SKM-1 treated with dmso at 0.1 percent for 144 hours (cell line): Measurements from ENCODE around the gene ASTN2.

Experiments used
- DNase-seq: peaks from one replicate; lab custom pipeline; 2025; ENCODE audit not compliant: unreplicated experiment; lab: John Stamatoyannopoulos, UW

Gene ASTN2

GRCh38 chr9:117029341-117029740, 385.5 kb downstream of the ASTN2 start:
- DNase-seq: no peak

DNA sequence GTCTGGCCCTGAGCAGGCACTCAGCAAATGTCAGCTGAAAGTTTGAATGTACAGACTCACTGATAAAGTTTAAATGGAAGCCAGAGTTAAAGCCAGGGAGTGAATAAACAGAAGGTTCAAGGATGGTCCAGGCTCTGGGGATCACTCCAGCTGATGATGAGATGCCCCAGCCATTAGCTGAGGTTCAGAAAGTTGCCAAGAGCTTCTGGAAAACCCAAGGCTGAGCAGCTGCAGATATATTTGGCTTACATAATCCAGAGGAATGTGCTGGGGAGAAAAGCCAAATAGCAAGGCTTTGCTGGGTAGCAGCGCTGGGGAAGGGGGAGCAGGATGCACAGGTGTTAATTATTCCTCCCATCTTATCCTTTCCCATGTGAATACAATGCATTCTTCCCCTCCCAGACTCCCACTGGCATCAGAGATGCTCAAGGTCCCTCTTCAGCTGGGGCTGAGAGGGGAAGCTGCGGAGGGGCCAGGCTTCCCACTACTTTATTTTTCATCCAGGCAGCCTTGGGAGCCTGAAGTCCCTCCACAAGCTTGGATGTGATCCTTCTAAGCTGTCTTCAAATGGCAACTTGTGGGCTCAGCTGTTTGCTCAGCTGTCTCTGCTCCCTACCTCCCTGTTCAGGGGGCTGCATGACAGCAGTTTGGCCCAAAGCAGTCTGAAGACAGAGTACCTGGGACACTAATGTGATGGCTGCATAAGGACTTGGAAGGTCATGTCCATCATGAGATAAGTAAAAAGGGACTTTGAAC, 386.6 kb downstream of the ASTN2 start:
- DNase-seq: no peak

- no peak for DNase-seq
These were observed 393.0 kb downstream of the ASTN2 start for GRCh38 chr9:117021906-117022305.

DNA sequence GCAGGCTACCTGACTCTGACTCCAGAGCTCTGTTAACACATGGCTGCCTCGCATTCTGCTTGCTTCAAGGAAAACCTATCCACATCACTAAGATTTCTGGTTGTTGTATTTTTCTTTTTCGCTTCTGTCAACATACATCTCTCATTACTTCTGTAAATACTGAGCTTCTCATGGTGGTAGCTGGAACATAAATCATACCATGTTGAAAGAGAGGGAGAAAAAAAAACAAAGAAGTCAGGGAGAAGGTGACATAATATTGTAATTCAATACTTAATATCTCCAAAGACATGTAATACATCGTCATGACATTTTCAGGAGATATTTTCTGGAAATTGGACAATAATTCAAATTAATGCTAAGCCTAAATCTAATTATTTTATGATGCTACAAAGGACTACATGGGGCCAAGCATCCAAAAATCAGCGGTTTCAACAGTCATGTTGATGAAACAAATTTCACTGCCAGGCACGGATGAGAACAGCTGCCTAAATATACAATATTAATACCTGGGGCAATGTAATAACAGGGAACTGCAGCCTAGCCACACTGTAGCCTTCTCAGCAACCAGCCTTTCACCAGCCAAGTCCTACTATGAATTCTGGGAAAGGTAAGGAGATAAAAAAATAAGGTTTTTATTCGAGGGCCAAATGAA, 395.8 kb downstream of the ASTN2 start:
- DNase-seq: no peak

- DNase-seq: no peak
These were observed 397.4 kb downstream of the ASTN2 start for GRCh38 chr9:117017414-117017985.

GRCh38 chr9:117014061-117014460, 400.8 kb downstream of the ASTN2 start:
- DNase-seq: no peak

DNA sequence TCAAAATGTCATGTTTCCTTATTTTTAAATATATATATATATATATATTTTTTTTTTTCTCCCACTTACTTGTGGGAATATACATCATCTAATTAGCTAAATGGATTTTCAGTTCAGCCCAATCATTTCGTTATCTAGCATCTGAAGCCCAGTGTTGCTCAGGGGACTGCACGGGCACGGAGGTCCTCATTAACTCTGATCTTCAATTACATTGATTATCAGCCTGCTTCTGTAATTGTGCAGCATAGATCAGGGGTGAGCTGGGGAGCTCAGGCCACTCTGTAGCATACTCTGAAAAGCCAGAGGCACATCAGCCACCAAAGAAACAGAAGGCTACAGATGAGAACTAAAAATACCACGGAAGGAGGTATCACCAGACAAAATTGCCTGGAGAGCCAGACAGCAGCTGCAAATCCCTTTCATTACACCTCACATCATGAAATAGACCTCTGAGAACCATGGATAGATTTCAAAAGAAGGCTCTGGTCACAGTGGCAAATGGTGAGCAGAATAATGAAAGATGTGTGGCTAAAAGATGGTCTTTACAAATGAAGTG, 401.3 kb downstream of the ASTN2 start:
- DNase-seq: no peak

DNA sequence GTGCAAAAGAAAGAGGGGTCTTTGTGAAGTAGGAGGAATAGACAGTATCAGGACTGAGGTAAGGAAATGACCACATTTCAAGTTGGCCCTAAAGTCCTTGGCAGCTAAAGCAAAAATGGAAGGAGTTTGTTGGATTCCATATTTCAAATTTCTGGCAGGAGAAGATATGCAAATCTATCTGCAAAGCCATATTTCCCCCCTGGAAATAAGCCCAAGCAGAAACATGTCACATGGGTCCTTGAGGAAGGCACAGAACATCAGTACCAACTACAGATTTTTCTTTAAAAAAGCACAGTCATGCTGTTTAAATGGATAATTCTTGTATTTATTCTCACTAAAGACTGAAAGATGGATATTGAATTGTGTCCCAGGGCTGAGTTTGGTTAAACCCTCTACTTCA, 404.8 kb downstream of the ASTN2 start:
- DNase-seq: no peak

- DNase-seq: no peak
These were observed 406.0 kb downstream of the ASTN2 start for GRCh38 chr9:117008876-117009275.

DNA sequence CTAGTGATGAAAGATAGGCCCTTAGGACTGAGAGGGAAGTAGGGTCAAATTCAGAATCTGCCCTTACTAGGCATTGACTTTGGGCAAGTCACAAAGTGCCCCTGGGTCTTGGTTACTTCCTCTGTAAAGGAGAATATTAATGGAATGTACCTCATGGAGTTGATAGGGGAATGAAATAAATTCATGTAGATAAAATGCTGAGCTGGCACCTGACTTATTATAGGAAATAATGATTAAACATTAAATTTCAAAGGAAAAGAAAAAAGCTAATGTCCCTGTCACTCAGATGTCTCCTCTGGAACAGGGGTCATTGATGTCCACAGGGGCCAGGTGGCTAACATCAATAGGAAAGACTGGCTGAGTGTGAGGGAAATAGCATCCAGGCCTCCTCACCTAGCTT, 406.4 kb downstream of the ASTN2 start:
- DNase-seq: no peak

GRCh38 chr9:117002686-117003085, 412.2 kb downstream of the ASTN2 start:
- no peak for DNase-seq

- no peak for DNase-seq
These were observed 414.0 kb downstream of the ASTN2 start for GRCh38 chr9:117000834-117001233.

GRCh38 chr9:117000196-117000723, 414.6 kb downstream of the ASTN2 start:
- no peak for DNase-seq

GRCh38 chr9:116998305-116998704, 416.6 kb downstream of the ASTN2 start:
- DNase-seq: no peak

DNA sequence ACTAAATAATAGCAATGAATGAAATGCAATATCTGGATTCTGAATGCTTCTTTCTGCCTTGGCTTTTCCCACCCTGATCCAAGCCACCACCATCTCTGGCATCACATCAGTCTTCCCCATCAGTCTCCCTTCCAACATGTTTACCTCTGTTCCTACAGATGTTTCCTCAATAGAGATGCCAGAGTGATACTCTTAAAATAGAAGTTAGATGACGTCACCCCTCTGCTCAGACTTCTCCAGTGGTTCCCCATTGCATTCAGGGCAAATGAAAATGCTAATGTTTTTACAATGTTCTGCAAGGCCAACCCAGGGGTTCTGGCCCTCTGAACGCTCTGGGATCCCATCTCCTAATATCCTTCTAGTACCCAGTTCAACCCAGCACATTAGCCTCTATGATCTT, 422.0 kb downstream of the ASTN2 start:
- no peak for DNase-seq

DNA sequence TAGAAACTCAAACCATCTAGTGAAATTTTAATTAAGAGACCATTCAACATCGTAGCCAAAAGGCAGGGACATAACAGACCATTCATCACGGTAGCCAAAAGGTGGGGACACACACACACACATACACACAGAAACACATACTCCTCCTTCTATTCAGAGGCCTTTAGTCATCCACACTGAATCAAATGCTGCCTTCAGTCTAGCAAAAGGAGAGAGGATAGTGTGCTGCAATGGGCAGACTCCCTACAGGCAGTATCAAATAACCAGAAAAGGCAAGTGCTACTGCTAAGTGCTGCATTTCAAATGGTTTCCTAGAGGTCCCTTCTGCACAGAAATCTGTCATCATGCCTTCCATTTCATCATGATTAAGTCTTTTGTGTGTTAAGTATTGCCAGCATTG, 423.8 kb downstream of the ASTN2 start:
- no peak for DNase-seq

- DNase-seq: no peak
These were observed 424.3 kb downstream of the ASTN2 start for GRCh38 chr9:116990592-116990991.

DNA sequence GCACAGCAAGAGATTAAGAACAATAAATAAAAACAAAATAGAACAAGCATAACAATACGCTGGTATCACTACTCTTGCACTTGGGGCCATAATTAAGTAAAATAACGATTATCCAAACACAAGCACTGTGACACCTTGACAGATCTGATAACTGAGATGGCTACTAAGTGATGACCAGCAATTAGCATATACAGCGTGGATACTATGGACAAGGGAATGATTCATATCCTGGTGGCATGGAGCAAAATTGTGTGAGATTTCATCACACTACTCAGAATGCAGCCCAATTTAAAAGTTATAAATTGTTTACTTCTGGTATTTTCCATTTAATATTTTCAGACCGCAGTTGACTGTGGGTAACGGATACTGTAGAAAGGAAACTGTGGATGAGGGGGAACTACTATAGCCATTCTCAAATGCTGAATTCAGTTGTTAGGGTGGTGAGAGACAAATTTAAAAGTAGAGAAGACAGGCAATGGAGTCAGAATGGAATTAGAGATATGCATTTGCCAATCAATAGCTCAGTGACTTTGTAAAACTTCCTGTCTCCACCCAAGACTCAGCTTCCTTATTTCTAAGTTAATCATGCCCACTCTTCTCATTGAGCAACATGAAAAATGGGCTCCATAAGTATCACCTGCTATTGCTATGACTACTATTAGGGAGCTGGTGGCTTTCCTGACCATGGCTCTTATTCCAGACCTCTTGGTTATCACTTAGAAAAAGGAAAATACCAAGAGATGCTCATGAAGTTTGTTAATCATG, 427.0 kb downstream of the ASTN2 start:
- no peak for DNase-seq

- DNase-seq: no peak
These were observed 428.8 kb downstream of the ASTN2 start for GRCh38 chr9:116986015-116986414.

GRCh38 chr9:116985596-116985995, 429.3 kb downstream of the ASTN2 start:
- DNase-seq: no peak

DNA sequence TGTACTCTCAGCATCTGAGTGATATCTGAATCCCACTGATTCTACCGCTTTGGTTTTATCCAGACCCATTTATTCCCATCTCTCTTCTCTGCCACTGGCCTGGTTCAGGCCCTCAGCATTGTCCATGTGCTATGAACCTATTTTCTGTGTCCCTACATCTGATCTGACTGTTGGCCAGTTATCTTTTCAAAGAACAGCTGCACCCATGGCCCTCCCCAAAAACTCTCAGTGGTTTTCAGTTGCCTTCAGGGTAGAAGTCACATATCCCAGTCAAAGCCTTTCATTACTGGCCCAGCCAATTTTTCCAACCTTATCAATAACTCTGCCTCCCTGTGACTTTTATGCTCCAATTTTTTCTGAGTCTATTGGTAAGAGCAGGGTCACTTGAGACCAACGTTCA, 430.7 kb downstream of the ASTN2 start:
- no peak for DNase-seq
